ENCODE measurements around the gene SIRT6. TPM values are rescaled to one million over a fixed set of nuclear protein-coding genes. Genes with fewer than 3 reads are reported as not detected.

The SIRT6 gene
- total and polyA plus RNA-seq, 9 of the 15 experiments (the other 6 are each of a cell fraction or from before 2014, with no cell fraction given) = 1.4 to 41.1 (median 10.2) TPM

GRCh38 chr19:4171676-4172075 lies 10.7 kb downstream of the SIRT6 start:
- TF ChIP-seq ZNF347 (CRISPR knock-in tag; IDR thresholded peaks at IDR 0.05; ENCODE audit: low read depth) (no peak), ELF1 (tag; IDR thresholded peaks at IDR 0.05) (no peak), ZZZ3 (IDR thresholded peaks at IDR 0.05) (no peak), CBX1 (IDR thresholded peaks at IDR 0.05; ENCODE audit: low read depth) (no peak), ZBTB1 (CRISPR knock-in tag; IDR thresholded peaks at IDR 0.05; ENCODE audit: borderline replicate concordance, low read depth) (no peak)
- ATAC-seq (no peak), DNase-seq (ENCODE audit: extremely low read depth in 1 of 4, low spot score in 3 of 4) (no peak), FAIRE-seq (no peak)
- Histone ChIP-seq H3K4me2 (ENCODE audit: insufficient read depth, low read length) (no peak overlapping the region), H3K79me2 (ENCODE audit: control insufficient read depth, insufficient read depth, low read length) (no peaks in the 10 kb centered on the region), H3K27ac (ENCODE audit: extremely low read depth, low read depth, low read length) (no peak overlapping the region), H3K4me3 (no peak overlapping the region), H3K36me3 (ENCODE audit: control insufficient read depth, insufficient read depth, low read length) (peaks cover 6% of the 10 kb centered on the region; the same call in 1 of the 3 replicates), H3K4me1 (replicated peaks in 1 of 2; ENCODE audit: control insufficient read depth in 2 of 2, insufficient read depth in 2 of 2, low read length in 2 of 2) (peaks cover 0 to 41% of the 10 kb centered on the region in 2 experiments; a peak in 2 of 5 replicates), H2AFZ (ENCODE audit: low read depth, low read length) (no peak overlapping the region), H3K9ac (ENCODE audit: insufficient read depth in 1 of 2, low read depth in 2 of 2, low read length in 2 of 2) (no peak overlapping the region), H3K27me3 (ENCODE audit: control insufficient read depth in 2 of 2, insufficient read depth in 2 of 2, low read length in 2 of 2) (peaks cover 8 to 32% of the 10 kb centered on the region in 2 experiments; a peak in 4 of 5 replicates), H3K9me1 (ENCODE audit: control insufficient read depth, insufficient read depth, low read length) (no peaks in the 10 kb centered on the region), H4K20me1 (replicated peaks; ENCODE audit: control insufficient read depth, insufficient read depth, low read length) (peaks cover 12% of the 10 kb centered on the region; the same call in 1 of the 2 replicates), H3K9me3 (replicated peaks; ENCODE audit: control insufficient read depth, insufficient read depth, low read depth, low read length) (no peaks in the 10 kb centered on the region)
- intact Hi-C loops (cut with micrococcal nuclease) (no loop called here), in situ Hi-C loops (cut with MboI) (no loop called here)
- no TSS peak for BruUV-seq (replicated peaks)
- ChIA-PET CTCF (ENCODE audit: low intra/inter-chr PET ratio) (no interaction called here), POLR2A (interaction anchor here (0.6 kb wide), 1 partner anchor 166 kb away, joined by 3 read pairs; no protein-coding TSS in a partner anchor)
- 7% methylated on average over 19 of the region's 22 CpGs for WGBS (ENCODE audit: insufficient coverage, low coverage, missing lambda C conversion rate)

- Histone ChIP-seq H3K9me3 (replicated peaks; ENCODE audit: control insufficient read depth, insufficient read depth, low read depth, low read length) (no peaks in the 10 kb centered on the region), H3K79me2 (ENCODE audit: control insufficient read depth, insufficient read depth, low read length) (no peaks in the 10 kb centered on the region), H2AFZ (ENCODE audit: low read depth, low read length) (no peak overlapping the region), H3K4me2 (ENCODE audit: insufficient read depth, low read length) (no peak overlapping the region), H3K27ac (ENCODE audit: extremely low read depth, low read depth, low read length) (no peak overlapping the region), H3K4me1 (replicated peaks in 1 of 2; ENCODE audit: control insufficient read depth in 2 of 2, insufficient read depth in 2 of 2, low read length in 2 of 2) (no peaks in the 10 kb centered on the region; a peak in 1 of 5 replicates), H3K9me1 (ENCODE audit: control insufficient read depth, insufficient read depth, low read length) (no peaks in the 10 kb centered on the region), H3K4me3 (no peak overlapping the region), H3K9ac (ENCODE audit: insufficient read depth in 1 of 2, low read depth in 2 of 2, low read length in 2 of 2) (no peak overlapping the region; a peak in 1 of 4 replicates), H3K36me3 (ENCODE audit: control insufficient read depth, insufficient read depth, low read length) (no peaks in the 10 kb centered on the region), H4K20me1 (replicated peaks; ENCODE audit: control insufficient read depth, insufficient read depth, low read length) (no peaks in the 10 kb centered on the region; the same call in 1 of the 2 replicates), H3K27me3 (ENCODE audit: control insufficient read depth in 2 of 2, insufficient read depth in 2 of 2, low read length in 2 of 2) (peaks cover 4 to 22% of the 10 kb centered on the region in 2 experiments; a peak in 3 of 5 replicates)
- in situ Hi-C loops (cut with MboI) (no loop called here), intact Hi-C loops (cut with micrococcal nuclease) (no loop called here)
- ATAC-seq (no peak), FAIRE-seq (no peak), DNase-seq (ENCODE audit: extremely low read depth in 1 of 4, low spot score in 3 of 4) (no peak)
- POLR2A ChIA-PET = interaction anchor here (0.6 kb wide), 1 partner anchor 29 kb away, joined by 3 read pairs; no protein-coding TSS in a partner anchor
- CTCF ChIA-PET (ENCODE audit: low intra/inter-chr PET ratio) = no interaction called here
- 3% methylated on average over 10 of the region's 11 CpGs for WGBS (ENCODE audit: insufficient coverage, low coverage, missing lambda C conversion rate)
- BruUV-seq (replicated peaks) = no TSS peak
- TF ChIP-seq LEF1 (IDR thresholded peaks at IDR 0.05) (no peak), ZBTB40 (IDR thresholded peaks at IDR 0.05) (no peak), ZBTB40 (CRISPR knock-in tag; IDR thresholded peaks at IDR 0.05) (no peak)
Measured at GRCh38 chr19:4164262-4164661, 18.1 kb downstream of the SIRT6 start.

All from K562 (cell line).